ENCODE results near the gene EPC2.

Gene EPC2

DNA sequence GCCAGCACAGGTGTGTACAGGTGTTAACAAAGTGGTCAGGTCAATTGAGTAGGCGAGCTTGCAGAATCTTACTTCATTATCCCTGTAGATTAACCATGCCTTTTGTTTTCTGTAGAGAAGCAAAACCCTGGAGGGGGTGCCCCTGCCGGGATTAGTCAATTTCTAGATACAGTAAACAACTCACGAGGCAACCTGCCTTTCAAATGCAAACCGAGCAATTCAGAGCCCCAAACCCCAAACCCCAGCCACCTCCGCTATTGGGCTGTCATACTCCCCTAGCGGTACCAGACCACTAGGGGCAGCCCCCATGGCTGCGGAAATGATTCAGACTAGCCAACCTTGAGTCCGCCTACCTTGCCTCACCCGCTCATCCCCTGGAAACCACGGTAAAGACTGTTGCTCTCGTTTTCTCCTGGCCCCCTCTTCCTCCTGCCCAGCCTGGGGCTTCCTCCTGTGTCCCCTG, 169.1 kb downstream of the EPC2 start:
- POLR2A ChIA-PET = no interaction called here
- Histone ChIP-seq H3K9me3 (ENCODE audit: control insufficient read depth, insufficient read depth, low read depth, low read length) (no peaks in the 10 kb centered on the region), H3K27ac (ENCODE audit: extremely low read depth, low read depth, low read length) (no peak overlapping the region), H3K36me3 (ENCODE audit: control insufficient read depth in 2 of 2, insufficient read depth in 1 of 2, low read length in 2 of 2) (no peaks in the 10 kb centered on the region), H3K4me1 (ENCODE audit: control insufficient read depth, insufficient read depth, low read length) (peaks cover 11% of the 10 kb centered on the region), H3K4me3 (ENCODE audit: low read depth, low read length) (no peak overlapping the region)
- CTCF ChIA-PET = interaction anchor here (0.7 kb wide), 1 partner anchor 1825 kb away, joined by 3 read pairs; no protein-coding TSS in a partner anchor
- TF ChIP-seq ZNF292 (tag by site-specific recombination; IDR thresholded peaks at IDR 0.05; ENCODE audit: borderline replicate concordance, low read depth) (no peak), ZFP69B (tag by site-specific recombination; IDR thresholded peaks at IDR 0.05) (no peak), GLIS2 (tag by site-specific recombination; IDR thresholded peaks at IDR 0.05) (no peak), KLF10 (tag by site-specific recombination; IDR thresholded peaks at IDR 0.05) (no peak), TCF7L2 (IDR thresholded peaks at IDR 0.05; ENCODE audit: borderline replicate concordance, low read depth, low read length) (no peak)
- TF ChIP-seq, protein P1, sequence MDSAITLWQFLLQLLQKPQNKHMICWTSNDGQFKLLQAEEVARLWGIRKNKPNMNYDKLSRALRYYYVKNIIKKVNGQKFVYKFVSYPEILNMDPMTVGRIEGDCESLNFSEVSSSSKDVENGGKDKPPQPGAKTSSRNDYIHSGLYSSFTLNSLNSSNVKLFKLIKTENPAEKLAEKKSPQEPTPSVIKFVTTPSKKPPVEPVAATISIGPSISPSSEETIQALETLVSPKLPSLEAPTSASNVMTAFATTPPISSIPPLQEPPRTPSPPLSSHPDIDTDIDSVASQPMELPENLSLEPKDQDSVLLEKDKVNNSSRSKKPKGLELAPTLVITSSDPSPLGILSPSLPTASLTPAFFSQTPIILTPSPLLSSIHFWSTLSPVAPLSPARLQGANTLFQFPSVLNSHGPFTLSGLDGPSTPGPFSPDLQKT (IDR thresholded peaks at IDR 0.05; ENCODE audit: borderline replicate concordance, low read depth, low read length) = no peak

DNA sequence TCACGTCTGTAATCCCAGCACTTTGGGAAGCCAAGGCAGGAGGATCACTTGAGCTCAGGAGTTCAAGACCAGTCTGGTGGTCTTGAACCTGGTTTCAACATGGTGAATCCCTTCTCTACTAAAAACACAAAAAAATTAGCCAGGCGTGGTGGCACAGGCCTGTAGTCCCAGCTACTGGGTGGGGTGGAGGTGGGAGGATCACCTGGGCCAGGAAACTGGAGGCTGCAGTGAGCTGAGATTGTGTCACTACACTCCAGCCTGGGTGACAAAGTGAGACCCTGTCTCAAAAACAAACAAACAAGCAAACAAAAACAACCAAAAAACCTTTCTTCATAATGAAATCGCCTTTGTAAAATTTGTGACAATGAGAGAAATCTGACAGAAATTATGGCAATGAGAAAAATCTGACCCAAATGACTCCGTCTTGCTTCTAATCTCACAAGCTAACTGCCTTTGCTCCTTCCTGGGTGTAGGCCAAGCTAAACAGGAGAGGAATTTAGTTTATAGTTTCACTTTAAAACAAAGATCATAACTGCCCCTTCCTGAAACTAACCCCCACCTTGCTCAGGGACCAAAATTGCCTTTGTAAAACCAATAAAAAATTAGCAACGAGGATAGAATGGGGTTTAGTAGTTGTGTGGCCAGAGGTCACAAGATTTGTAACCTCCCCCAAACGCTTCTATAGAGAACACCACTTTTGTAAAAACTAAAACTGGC, 169.8 kb downstream of the EPC2 start:
- Histone ChIP-seq H3K27ac (ENCODE audit: extremely low read depth, low read depth, low read length) (no peak overlapping the region), H3K4me1 (ENCODE audit: control insufficient read depth, insufficient read depth, low read length) (peaks cover 9% of the 10 kb centered on the region), H3K9me3 (ENCODE audit: control insufficient read depth, insufficient read depth, low read depth, low read length) (no peaks in the 10 kb centered on the region), H3K36me3 (ENCODE audit: control insufficient read depth in 2 of 2, insufficient read depth in 1 of 2, low read length in 2 of 2) (no peaks in the 10 kb centered on the region), H3K4me3 (ENCODE audit: low read depth, low read length) (no peak overlapping the region)
- TF ChIP-seq, protein P2, sequence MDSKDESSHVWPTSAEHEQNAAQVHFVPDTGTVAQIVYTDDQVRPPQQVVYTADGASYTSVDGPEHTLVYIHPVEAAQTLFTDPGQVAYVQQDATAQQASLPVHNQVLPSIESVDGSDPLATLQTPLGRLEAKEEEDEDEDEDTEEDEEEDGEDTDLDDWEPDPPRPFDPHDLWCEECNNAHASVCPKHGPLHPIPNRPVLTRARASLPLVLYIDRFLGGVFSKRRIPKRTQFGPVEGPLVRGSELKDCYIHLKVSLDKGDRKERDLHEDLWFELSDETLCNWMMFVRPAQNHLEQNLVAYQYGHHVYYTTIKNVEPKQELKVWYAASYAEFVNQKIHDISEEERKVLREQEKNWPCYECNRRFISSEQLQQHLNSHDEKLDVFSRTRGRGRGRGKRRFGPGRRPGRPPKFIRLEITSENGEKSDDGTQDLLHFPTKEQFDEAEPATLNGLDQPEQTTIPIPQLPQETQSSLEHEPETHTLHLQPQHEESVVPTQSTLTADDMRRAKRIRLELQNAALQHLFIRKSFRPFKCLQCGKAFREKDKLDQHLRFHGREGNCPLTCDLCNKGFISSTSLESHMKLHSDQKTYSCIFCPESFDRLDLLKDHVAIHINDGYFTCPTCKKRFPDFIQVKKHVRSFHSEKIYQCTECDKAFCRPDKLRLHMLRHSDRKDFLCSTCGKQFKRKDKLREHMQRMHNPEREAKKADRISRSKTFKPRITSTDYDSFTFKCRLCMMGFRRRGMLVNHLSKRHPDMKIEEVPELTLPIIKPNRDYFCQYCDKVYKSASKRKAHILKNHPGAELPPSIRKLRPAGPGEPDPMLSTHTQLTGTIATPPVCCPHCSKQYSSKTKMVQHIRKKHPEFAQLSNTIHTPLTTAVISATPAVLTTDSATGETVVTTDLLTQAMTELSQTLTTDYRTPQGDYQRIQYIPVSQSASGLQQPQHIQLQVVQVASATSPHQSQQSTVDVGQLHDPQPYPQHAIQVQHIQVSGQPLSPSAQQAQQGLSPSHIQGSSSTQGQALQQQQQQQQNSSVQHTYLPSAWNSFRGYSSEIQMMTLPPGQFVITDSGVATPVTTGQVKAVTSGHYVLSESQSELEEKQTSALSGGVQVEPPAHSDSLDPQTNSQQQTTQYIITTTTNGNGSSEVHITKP (tag by site-specific recombination; IDR thresholded peaks at IDR 0.05) = 0 out of 2 replicates have a peak, but pooled peaks have one; percentile 13
- 0 out of 2 replicates have a peak, but pooled peaks have one; percentile 2 for TF ChIP-seq ZNF654 (tag by site-specific recombination; IDR thresholded peaks at IDR 0.05; ENCODE audit: low read depth)
- TF ChIP-seq PRDM6 (tag by site-specific recombination; IDR thresholded peaks at IDR 0.05) = peak; percentile 57
- TF ChIP-seq ZNF529 (tag by site-specific recombination; IDR thresholded peaks at IDR 0.05; ENCODE audit: insufficient replicate concordance) = no peak
- TF ChIP-seq ZNF335 (tag by site-specific recombination; conservative IDR thresholded peaks at IDR 0.05) = peak; percentile 42
- CTCF ChIA-PET = interaction anchor here (0.7 kb wide), 1 partner anchor 1826 kb away, joined by 3 read pairs; no protein-coding TSS in a partner anchor
- POLR2A ChIA-PET = interaction anchor here (0.7 kb wide), 1 partner anchor 217 kb away, joined by 3 read pairs; no protein-coding TSS in a partner anchor

GRCh38 chr2:148814860-148815419, 170.4 kb downstream of the EPC2 start:
- H3K9me3 ChIP-seq (ENCODE audit: control insufficient read depth, insufficient read depth, low read depth, low read length) = no peaks in the 10 kb centered on the region
- H3K36me3 ChIP-seq (ENCODE audit: control insufficient read depth in 2 of 2, insufficient read depth in 1 of 2, low read length in 2 of 2) = no peaks in the 10 kb centered on the region
- no peak overlapping the region for H3K4me3 ChIP-seq (ENCODE audit: low read depth, low read length)
- POLR2A ChIA-PET = interaction anchor here (0.7 kb wide), 1 partner anchor 216 kb away, joined by 3 read pairs; no protein-coding TSS in a partner anchor
- peaks cover 9% of the 10 kb centered on the region for H3K4me1 ChIP-seq (ENCODE audit: control insufficient read depth, insufficient read depth, low read length)
- CTCF ChIA-PET = no interaction called here
- H3K27ac ChIP-seq (ENCODE audit: extremely low read depth, low read depth, low read length) = no peak overlapping the region
- 0 out of 2 replicates have a peak, but pooled peaks have one; percentile 26 for TF ChIP-seq ZNF580 (tag by site-specific recombination; IDR thresholded peaks at IDR 0.05)
- no peak for TF ChIP-seq ZNF621 (tag by site-specific recombination; IDR thresholded peaks at IDR 0.05)
- TF ChIP-seq, protein P3, sequence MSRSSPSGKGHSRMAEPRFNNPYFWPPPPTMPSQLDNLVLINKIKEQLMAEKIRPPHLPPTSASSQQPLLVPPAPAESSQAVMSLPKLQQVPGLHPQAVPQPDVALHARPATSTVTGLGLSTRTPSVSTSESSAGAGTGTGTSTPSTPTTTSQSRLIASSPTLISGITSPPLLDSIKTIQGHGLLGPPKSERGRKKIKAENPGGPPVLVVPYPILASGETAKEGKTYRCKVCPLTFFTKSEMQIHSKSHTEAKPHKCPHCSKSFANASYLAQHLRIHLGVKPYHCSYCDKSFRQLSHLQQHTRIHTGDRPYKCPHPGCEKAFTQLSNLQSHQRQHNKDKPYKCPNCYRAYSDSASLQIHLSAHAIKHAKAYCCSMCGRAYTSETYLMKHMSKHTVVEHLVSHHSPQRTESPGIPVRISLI (tag by site-specific recombination; IDR thresholded peaks at IDR 0.05) = peak; percentile 97
- TF ChIP-seq ZNF239 (tag by site-specific recombination; IDR thresholded peaks at IDR 0.05) = peak; percentile 60; the same call in 1 of the 2 replicates

Measured in HEK293 (cell line).